HG02973 (cell line): ENCODE results near the gene SPIRE2.
"Not testable (repeated sequence)": the region's sequence is repeated elsewhere in the genome, so short reads cannot be mapped to it uniquely, and the experiment has no call there.

Experiments used
- ATAC-seq: cut with Tn5 transposase; IDR thresholded peaks from one replicate; pipeline ENCODE4 v1.9.1; 2021; ENCODE audit warnings: moderate library complexity; ENCODE audit not compliant: unreplicated experiment

Gene SPIRE2

DNA sequence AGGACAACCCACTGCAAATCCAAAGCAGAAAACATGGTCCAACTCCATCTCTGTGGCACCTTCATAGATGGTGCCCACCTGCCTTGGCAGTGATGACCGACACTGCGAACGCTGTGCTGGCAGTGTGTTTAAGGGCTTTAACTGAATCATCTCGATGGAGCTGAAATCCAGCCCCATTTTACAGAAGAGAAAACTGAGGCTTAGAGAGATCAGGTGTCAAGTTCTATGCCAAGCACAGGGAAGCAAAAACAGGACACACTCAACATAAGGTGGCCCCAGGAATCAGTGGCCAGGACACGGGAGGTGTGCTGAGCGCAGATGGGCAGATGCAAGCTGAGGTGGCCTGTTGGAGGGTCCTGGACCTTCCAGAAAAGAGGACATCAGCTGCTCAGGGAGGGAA lies 34.5 kb downstream of the SPIRE2 start:
- ATAC-seq = no peak

DNA sequence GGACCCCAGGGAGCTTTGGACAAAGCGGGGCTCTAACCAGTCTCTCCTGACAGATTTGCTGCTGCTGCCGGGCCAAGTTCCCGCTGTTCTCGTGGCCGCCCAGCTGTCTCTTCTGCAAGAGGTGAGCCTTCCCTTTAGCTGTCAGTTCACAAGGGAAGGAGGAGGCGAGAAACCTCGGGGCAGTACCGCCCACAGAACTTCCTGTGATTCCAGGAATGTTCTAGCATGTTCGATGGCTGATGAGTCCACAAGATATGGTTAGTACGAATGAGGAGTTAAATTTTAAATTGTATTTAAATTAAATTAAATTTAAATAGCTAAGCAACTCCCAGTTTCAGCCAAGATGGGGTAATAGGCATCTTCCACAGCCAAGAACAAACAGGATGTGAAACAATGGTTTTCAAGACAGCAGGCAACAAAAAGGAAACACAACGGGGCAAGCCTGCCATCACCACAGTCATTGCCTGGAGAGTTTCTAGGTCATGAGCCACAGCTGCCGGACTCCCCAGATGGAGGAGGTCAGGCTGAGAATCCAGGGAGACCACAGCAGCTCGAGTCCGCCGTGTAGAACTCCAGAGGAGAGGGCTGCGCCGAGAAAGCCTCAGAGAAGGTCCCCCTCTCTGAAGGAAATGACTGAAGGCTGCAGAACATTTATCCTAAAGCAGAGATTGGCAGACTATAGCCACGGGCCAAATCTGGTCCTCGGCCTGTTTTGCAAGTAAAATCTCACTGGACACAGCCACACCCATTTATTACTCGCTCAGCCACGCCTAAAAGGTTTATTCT lies 35.7 kb downstream of the SPIRE2 start:
- no peak for ATAC-seq

DNA sequence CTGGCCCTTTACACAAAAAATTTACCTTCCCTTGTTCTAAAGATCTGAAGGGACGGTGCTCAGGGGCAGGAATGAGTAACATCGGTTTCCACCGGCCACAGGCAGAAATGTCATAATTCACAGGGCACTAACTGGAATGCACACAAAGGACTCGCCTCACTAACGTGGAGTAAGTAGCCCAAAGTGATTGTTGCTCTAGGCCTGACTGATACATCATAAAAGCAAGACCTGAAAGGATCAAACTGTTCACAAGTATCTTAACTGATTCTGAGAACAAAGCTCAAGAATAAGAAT lies 36.2 kb downstream of the SPIRE2 start:
- ATAC-seq = no peak

DNA sequence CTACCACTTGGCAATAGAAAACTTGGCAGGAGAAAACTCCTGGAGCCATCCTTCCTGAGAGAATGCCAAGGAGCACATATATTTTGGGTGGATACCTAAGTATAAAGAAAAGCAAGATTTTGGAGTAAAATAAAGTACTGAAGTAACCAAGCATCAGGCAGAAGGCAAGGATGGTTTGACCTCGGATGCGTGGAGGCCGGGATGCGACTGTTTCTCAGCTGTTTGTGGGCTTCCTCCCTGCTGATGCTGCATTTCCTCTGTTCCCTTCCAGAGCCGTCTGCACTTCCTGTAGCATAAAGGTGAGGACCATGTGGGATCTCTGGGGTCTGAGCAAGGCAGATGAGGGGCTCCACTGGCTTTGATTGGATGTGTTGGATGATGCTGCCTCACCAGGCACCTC lies 39.6 kb downstream of the SPIRE2 start:
- no peak for ATAC-seq

DNA sequence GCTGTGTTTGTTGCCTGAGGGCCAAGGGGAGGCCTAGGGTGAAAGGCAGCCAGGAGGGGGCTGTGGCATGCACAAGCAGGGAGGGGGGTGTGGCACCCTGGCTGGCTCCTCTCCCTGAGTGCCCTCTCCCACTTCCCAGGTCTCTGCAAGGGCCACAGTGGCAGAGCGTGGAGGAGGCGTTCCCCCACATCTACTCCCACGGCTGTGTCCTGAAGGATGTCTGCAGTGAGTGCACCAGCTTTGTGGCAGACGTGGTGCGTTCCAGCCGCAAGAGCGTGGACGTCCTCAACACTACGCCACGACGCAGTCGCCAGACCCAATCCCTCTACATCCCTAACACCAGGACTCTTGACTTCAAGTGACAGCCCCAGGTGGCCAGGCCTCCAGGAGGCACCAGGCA lies 41.6 kb downstream of the SPIRE2 start:
- no peak for ATAC-seq

DNA sequence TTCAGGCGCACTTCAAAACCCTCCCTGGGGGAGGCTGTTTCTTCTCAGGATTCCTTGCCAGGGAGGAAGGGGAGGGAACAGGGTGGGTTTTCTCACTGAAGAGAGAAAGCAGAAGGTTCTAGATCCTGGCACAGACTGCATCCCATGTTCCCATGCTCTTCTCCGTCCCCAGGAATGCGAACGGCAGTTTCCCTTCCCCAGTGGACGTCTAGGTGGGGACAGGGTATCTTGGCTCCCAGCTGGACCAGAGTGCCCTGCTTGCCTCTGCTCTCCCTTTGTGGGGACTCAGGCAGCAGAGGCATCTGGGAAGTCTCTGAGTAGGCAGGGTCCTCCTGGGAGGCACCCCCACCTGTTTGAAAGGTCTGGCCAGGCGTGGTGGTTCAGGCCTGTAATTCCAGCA lies 42.2 kb downstream of the SPIRE2 start:
- no peak for ATAC-seq

DNA sequence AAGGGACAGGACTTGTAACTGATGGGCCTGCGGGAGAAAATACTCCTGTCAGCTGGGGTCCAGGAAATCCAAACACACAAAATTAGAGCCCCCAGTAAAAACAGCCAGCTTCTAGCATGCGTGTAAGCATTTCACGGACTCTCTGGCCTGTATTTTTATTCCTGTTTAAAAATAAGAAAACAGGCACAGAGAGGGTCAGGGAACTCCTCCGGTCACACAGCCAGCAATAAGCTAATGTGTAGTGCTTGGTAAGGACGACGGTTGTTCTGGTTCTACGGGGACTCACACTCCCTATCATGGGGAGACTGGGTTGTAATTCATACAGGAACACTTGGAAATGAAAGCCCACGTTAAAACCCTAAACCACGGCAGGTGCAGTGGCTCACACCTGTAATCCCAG lies 43.6 kb downstream of the SPIRE2 start:
- no peak for ATAC-seq

DNA sequence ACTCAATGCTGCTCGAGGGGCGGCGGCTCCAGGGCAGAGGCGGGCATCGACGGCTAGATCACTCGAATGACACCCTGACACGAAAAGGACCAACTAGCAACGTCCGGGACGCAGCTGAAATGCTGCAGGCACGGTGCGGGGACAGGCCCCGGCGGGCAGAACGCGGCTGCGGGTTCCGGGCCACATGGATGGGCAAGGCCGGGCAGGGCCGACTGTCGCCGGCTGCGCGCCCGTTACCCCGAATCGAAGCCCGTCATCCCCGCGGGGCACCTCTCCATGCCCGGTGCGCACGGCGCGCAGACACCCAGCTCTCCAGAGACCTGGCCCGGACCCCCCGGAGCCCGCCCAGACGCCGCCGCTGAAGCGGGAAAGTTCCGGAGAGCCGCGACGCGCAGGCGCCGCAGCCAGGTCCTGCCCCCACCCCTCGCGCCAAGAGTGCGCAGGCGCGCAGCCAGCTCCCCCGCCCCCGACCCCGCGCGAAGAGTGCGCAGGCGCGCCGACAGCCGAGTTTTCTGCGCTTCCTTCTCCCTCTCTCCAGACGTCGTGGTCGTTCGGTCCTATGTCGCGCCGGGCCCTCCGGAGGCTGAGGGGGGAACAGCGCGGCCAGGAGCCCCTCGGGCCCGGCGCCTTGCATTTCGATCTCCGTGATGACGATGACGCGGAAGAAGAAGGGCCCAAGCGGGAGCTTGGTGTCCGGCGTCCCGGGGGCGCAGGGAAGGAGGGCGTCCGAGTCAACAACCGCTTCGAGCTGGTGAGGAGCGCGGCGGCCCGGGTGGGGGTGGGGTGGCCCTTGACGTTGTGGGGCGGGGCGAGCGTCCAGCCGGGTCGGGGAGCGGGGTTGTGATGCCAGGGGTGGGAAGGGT lies 45.1 kb downstream of the SPIRE2 start, which contains the start of gene TCF25:
Gene TCF25 (plus strand): TSS at position 484 of the 863 bp plus-strand sequence. CDS start 76 bp downstream, at position 560.
- peak; percentile 37 for ATAC-seq

DNA sequence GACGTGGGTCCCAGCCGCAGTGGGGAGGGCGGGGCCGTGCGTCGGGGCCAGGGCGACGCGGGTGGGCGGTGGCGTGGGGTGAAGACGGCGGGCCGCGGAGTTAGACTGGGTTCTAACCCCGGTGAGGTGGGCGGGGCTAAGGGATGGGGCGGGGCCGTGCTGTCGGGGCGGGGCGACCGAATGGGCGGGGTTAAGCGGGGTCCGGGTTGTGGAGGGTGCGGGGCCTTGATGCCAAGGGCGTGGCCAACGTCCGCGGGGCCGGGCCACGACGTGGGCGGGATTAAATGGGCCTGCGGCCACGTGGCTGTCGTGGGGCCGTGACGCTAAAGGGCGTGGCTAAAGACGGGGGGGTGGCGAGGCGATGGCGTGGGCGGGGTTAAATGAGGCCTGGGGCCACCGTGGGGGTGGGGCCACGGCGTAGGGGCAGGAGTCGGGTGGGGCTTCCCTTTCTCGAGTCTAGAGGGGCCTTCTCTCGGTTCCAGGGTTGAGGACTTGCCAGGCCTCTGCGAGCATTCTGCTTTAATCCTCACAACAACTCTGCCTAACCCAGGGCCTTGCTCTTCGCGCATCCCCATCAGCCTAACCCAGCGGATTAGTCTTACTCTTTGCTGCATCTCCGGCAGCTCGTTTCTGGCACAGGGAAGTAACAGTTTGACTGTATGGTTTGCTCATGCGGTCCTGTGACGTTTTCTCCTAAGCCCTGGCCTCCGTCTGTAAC lies 45.9 kb downstream of the SPIRE2 start:
- ATAC-seq = peak; percentile 68

DNA sequence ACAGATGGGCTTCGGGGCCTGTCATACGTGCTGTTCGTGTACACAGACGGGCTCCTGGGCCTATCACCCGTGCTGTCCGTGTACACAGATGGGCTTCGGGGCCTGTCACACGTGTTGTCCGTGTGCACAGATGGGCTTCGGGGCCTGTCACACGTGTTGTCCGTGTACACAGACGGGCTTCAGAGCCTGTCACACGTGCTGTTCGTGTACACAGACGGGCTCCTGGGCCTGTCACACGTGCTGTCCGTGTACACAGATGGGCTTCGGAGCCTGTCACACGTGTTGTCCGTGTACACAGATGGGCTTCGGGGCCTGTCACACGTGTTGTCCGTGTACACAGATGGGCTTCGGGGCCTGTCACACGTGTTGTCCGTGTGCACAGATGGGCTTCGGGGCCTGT lies 50.8 kb downstream of the SPIRE2 start:
- ATAC-seq = not testable (repeated sequence)

DNA sequence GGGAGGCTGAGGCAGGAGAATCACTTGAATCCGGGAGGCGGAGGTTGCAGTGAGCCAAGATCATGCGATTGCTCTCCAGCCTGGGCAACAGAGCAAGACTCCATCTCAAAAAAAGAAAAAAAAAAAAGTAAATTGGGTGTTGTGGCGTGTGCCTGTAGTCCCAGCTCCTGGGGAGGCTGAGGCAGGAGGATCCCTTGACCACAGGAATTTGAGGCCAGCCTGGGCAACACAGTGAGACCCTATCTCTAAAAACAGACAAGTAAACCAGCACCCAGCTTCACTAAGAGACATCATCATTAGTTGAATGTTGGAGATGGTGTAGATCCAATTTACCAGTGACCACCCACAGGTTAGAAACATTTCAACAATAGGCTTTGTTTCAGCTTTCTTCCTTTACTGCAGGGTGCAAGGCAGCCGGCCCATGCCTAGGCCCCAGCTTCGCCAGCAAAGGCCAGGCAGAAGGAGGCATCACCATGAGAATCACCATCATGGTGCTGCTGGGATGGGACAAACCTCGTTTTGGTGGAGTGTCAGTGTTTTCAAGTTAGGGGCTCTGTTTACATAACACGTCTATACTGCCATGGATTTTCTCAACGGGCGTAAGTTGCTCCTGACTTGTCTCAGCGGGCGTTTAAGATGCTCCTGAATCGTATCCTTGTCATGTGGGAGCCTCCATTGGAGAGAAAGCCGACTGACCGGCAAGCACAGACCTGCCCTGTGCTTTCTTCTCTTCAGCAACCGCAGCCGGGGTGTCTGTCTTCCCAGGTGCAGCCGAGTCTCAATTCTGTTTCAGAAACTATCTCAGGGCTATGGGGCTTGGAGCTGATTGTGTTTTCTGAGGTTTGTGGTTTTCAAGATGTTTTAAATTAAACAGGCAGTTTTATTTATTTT lies 52.4 kb downstream of the SPIRE2 start:
- ATAC-seq = no peak

DNA sequence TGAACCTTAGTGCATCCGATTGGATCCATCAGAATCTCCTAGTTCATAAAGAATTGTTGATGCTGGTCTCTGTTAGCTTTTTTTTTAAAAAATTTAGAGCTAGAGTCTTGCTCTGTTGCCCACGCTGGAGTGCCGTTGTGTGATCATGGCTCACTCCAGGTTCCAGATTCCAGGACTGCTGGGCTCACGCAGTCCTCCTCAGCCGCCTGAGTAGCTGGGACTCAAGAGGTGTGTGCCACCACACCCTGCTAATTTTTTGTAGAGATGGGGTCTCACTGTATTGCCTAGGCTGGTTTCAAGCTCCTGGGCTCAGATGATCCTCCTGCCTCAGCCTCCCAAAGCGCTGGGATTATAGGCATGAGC lies 53.1 kb downstream of the SPIRE2 start:
- ATAC-seq = no peak

DNA sequence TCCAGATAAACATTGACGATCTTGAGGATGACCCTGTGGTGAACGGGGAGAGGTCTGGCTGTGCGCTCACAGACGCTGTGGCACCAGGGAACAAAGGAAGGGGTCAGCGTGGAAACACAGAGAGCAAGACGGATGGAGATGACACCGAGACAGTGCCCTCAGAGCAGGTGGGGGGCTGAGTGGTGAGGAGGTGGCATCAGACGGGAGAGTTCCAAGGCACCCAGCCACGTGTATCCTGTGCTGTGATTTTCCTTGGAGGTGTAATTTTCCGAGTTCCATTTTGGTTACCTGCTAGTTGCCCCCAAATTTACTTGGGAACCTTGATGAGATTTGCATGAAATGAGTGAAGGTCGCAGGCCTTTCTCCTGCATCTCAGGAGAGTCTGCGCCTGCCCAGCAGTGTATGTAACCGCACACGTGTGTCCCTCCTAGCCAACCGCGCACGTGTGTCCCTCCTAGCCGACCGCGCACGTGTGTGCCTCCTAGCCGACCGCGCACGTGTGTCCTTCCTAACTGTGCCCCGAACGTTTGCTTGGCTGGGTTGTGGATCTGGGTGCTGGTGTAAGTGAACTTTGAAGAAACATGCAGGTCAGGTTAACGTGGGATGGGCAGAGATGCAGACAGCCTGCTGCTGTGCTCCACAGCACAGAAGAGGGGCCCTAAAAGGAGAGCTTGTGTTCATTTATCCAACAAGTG lies 55.2 kb downstream of the SPIRE2 start:
- no peak for ATAC-seq

DNA sequence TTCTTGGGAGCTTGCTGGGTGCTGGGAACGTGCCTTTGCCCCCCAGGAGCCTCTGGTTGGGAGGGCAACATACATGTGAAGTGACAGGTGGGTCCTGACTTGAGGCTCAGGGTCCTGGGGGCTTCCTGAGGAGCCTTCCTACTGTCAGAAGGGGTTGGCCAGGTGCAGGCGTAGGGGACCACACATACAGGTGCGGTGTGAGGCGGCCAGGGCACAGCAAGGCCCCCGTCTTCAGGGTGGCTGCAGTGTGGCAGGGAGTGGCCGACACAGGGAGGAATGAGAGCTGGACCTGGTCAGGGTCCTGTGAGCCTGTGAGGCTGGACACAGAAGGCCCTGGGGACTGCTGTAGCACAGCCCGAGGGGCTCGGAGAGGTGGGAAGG lies 55.8 kb downstream of the SPIRE2 start:
- no peak for ATAC-seq

DNA sequence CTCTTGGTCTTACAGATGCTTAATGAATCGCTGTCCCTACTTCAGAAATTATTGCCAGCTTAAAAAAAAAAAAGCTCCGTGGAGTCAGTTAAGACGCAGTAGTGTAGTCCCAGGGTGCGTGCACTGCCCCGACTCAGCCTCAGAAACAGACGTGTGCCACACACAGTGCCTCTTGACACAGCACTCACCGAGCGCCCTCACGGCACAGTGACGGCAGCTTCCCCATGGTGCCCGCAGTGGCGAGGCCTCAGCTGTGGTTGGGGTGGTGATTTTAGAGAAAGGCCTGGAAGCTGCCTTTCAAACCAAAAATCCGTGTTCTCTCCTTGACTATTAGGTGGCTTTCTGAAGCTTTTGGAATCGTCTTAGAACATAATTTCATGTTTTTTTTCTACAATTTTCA lies 59.0 kb downstream of the SPIRE2 start:
- ATAC-seq = no peak

DNA sequence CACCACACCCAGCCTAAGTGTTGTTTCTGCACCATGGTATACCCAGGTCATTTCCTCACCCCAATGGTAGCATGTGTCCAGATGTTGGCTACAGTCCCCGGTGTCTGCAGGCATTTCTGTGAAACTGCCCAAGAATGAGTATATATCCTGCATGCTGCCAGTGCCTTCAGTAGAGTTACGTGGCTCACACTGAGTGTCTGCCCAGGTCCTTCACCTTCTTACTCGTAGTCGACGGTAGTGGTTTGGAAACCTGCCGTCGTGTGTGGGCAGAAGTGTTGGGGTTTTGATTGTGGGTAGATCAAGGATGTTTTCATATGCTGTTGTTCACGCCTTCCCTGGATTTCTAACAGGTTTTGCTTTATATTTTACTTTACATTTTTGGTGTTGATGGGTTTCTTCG lies 61.9 kb downstream of the SPIRE2 start:
- no peak for ATAC-seq

DNA sequence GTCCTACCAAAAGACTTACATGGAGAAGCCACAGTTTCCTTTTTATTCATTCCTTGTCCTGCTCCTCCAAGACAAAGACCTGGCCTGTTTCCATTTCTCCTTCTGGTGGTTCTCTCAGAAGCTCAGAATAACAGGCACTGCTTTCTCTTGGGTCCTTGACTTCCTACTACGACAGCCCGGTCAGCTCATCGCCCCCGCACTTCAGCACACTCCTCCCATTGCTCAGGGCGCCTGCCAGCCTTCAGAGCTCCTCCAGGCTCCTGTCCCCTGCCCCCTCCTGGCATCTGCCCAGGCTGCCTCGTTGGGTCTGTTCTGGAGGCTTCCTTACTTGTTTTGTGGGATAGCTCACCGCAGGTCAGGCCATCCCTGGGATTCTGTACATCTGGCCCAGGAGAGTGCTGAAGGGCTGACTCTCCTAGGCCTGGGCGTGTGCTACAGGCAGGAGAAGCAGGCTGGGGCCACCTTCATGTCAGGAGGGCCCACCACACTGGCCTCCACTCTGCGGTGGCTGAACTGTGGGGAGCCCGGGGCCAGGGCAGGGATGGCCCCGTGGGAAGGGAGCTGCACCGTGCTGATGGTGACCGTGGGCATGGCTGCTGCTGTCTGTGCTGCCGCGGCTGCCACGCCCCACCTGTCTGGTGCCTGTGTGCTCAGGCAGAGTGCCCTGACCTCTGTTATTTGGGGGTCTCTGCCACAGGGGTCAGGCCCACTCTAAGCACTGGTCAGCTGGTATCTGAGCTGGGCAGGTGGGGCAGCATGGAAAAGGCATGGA lies 62.8 kb downstream of the SPIRE2 start:
- no peak for ATAC-seq

DNA sequence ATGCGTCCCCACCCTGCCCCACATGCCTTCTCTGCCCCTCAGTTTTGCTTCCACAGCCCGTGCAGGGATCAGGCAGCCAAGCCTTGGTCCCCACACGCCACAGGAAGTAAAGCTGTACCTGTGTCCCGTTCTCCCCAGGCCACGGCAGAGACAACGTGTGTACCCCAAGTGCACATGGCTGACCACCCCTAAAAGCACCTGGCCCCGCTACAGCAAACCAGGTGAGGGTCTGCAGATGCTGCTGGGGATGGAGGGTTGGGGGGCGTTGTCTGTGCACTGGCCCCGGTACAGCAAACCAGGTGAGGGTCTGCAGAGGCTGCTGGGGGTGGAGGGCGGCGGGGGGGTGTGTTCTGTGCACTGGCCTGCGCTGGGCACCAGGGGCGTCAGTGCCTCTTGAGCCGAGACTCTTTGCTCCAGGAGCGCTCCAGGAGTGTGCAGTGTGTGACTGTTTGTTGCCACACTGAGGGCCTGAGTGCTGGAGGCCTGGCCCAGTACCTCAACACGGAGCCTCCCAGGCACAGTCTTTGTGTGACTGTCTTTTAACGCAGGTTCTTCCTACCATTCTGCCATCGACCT lies 63.9 kb downstream of the SPIRE2 start:
- ATAC-seq = no peak

DNA sequence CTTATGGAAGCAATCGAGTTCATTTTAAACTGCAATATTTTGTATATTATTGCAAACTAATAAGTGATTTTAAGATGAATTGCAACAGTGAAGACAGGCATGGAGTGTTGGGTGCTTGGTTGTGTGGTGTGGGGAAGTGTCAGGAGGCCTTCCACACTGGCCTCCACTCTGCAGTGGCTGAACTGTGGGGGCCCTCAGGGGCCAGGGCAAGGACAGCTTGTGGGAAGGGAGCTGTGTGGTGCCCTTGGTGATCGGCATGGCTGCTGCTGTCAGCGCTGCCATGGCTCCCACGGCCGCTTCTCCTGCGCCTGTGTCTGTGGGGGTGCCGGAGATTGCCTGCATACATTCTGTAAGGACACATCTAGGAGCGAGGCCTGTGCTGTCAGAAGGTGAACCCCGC lies 64.4 kb downstream of the SPIRE2 start:
- ATAC-seq = no peak
